Panc1 (cell line): ENCODE results near the gene RSPRY1. TPM values are rescaled to one million over a fixed set of nuclear protein-coding genes. Genes with fewer than 3 reads are reported as not detected.
"Not testable (repeated sequence)": the region's sequence is repeated elsewhere in the genome, so short reads cannot be mapped to it uniquely, and the experiment has no call there.

Experiments
- ATAC-seq: fragments of 200-7000 bp; cut with Tn5 transposase; 2 replicates; pipeline ENCODE4 v1.9.1; 2020; ENCODE audit warnings: mild to moderate bottlenecking, moderate library complexity
- BruUV-seq: library from RNA; stranded (reverse); fragments of 400-500 nt; replicated peaks from 2 replicates; lab custom pipeline; 2021; lab: Mats Ljungman, UMichigan
- CTCF ChIA-PET: fragments of 300-600 bp; sonication (Branson Sonifier 250); formaldehyde crosslinking; loops from one replicate; lab custom pipeline; 2022; ENCODE audit warnings: antibody characterized with exemption; lab: Charles Lee
- POLR2A ChIA-PET: fragments of 300-600 bp; sonication (Branson Sonifier 250); formaldehyde crosslinking; loops from one replicate; lab custom pipeline; 2022; ENCODE audit warnings: antibody characterized with exemption; lab: Charles Lee
- DNase-seq: peaks from one replicate; pipeline ENCODE4 v3.0.0-alpha.2; 2010; ENCODE audit warnings: low read depth, low spot score
- H3K27ac ChIP-seq: 2 replicates; pipeline ENCODE4 v1.5.1; 2011; ENCODE audit warnings: mild to moderate bottlenecking, low read length, inconsistent platforms
- H3K27me3 ChIP-seq: fragments of 200-500 bp; sonication (Bioruptor generic); 2 replicates; pipeline ENCODE4 v1.6.0; 2014; ENCODE audit warnings: low read length, inconsistent platforms; ENCODE audit not compliant: control insufficient read depth, insufficient read depth
- H3K36me3 ChIP-seq: fragments of 200-500 bp; sonication (Bioruptor generic); 2 replicates; pipeline ENCODE4 v1.5.1; 2014; ENCODE audit warnings: inconsistent platforms, mild to moderate bottlenecking, low read length, moderate library complexity; ENCODE audit not compliant: control insufficient read depth, insufficient read depth
- H3K4me1 ChIP-seq: 2 replicates; pipeline ENCODE4 v1.5.1; 2011; ENCODE audit warnings: inconsistent platforms, mild to moderate bottlenecking, low read length, moderate library complexity; ENCODE audit not compliant: control insufficient read depth, insufficient read depth
- H3K4me3 ChIP-seq, 2 experiments: 2 replicates each; pipeline ENCODE4 v1.5.1; 2011 to 2012; ENCODE audit warnings: low read depth in 2 of 2, low read length in 2 of 2, mild to moderate bottlenecking in 2 of 2, inconsistent platforms in 1 of 2, moderate library complexity in 1 of 2
- H3K9me3 ChIP-seq: fragments of 200-500 bp; sonication (Bioruptor generic); 2 replicates; pipeline ENCODE4 v1.5.1; 2014; ENCODE audit warnings: low read depth, mild to moderate bottlenecking, inconsistent platforms, low read length, moderate library complexity; ENCODE audit not compliant: control insufficient read depth, insufficient read depth
- CTCF ChIP-seq: fragments of 450-650 bp; IDR thresholded peaks from 2 replicates; pipeline ENCODE4 v1.5.1; 2017; ENCODE audit warnings: mild to moderate bottlenecking
- POLR2AphosphoS5 ChIP-seq: IDR thresholded peaks from 2 replicates; pipeline ENCODE4 v1.6.1; 2012; ENCODE audit warnings: mild to moderate bottlenecking, low read depth, low read length, moderate library complexity
- REST ChIP-seq, 2 experiments: IDR thresholded peaks; 2 replicates each; pipeline ENCODE4 v1.6.1; 2011 to 2012; ENCODE audit warnings: low read depth in 2 of 2, control low read depth in 1 of 2, low read length in 1 of 2, mild to moderate bottlenecking in 1 of 2, moderate library complexity in 1 of 2; ENCODE audit not compliant: insufficient read depth in 1 of 2
- SIN3A ChIP-seq: IDR thresholded peaks from 2 replicates; pipeline ENCODE4 v1.6.1; 2012; ENCODE audit warnings: low read depth, mild to moderate bottlenecking, low read length, moderate library complexity, borderline replicate concordance; ENCODE audit not compliant: insufficient read depth
- TCF7L2 ChIP-seq: IDR thresholded peaks from 2 replicates; pipeline ENCODE4 v1.6.1; 2011; ENCODE audit warnings: mild to moderate bottlenecking, low read depth, low read length, inconsistent platforms
- in situ Hi-C: cut with HindIII; loops from 2 replicates; pipeline ENCODE4 v1.10.0; 2016; ENCODE audit warnings: low sequenced_read_pairs, low pct_unique_long_range_greater_than_20kb
- intact Hi-C: fragments of 100-400 bp; cut with micrococcal nuclease; formaldehyde crosslinking; loops from one replicate; pipeline ENCODE4 v1.10.0; 2022; ENCODE audit not compliant: unreplicated experiment
- total RNA-seq: library from RNA; stranded (reverse); gene quantifications from one replicate; pipeline ENCODE4 v1.2.1, GENCODE V29; 2021; ENCODE audit not compliant: unreplicated experiment

Gene RSPRY1
- total RNA-seq, 1 experiment from 2014 or later = 29.4 TPM

- intact Hi-C loops = no loop called here
- DNase-seq (no peak), ATAC-seq (peak; percentile 78)
- no peak overlapping the region for H3K27ac ChIP-seq
- CTCF ChIA-PET = no interaction called here
- H3K9me3 ChIP-seq = no peaks in the 10 kb centered on the region
- no peak for TF ChIP-seq SIN3A
- no peak for TF ChIP-seq REST (IDR thresholded peaks at IDR 0.05; ENCODE audit: insufficient read depth in 1 of 2, low read depth in 2 of 2, low read length in 1 of 2)
- TF ChIP-seq CTCF = no peak
- TF ChIP-seq POLR2AphosphoS5 = no peak
- TF ChIP-seq TCF7L2 = no peak
- POLR2A ChIA-PET = no interaction called here
- no peaks in the 10 kb centered on the region for H3K27me3 ChIP-seq
- in situ Hi-C loops = no loop called here
- H3K36me3 ChIP-seq = no peaks in the 10 kb centered on the region
- H3K4me3 ChIP-seq = no peak overlapping the region
- peaks cover 6% of the 10 kb centered on the region for H3K4me1 ChIP-seq
- no TSS peak for BruUV-seq
These were observed 79.9 kb downstream of the RSPRY1 start for GRCh38 chr16:57265850-57266530.

- TF ChIP-seq REST (IDR thresholded peaks at IDR 0.05; ENCODE audit: insufficient read depth in 1 of 2, low read depth in 2 of 2, low read length in 1 of 2) = no peak
- no peak for TF ChIP-seq CTCF
- TF ChIP-seq POLR2AphosphoS5 = no peak
- TF ChIP-seq SIN3A = no peak
- TF ChIP-seq TCF7L2 = no peak
- H3K4me3 ChIP-seq = no peak overlapping the region
- no peaks in the 10 kb centered on the region for H3K9me3 ChIP-seq
- POLR2A ChIA-PET = no interaction called here
- DNase-seq = no peak
- H3K4me1 ChIP-seq = peaks cover 6% of the 10 kb centered on the region
- H3K36me3 ChIP-seq = no peaks in the 10 kb centered on the region
- intact Hi-C loops = no loop called here
- ATAC-seq = no peak
- H3K27me3 ChIP-seq = no peaks in the 10 kb centered on the region
- CTCF ChIA-PET = no interaction called here
- in situ Hi-C loops = no loop called here
- no TSS peak for BruUV-seq
- H3K27ac ChIP-seq = no peak overlapping the region
These were observed 80.6 kb downstream of the RSPRY1 start for GRCh38 chr16:57266531-57267260.

GRCh38 chr16:57267343-57267742, 81.2 kb downstream of the RSPRY1 start:
- H3K9me3 ChIP-seq, in situ Hi-C loops, H3K4me3 ChIP-seq, H3K4me1 ChIP-seq, H3K27me3 ChIP-seq, ATAC-seq, H3K27ac ChIP-seq, BruUV-seq, POLR2A ChIA-PET, DNase-seq, H3K36me3 ChIP-seq, intact Hi-C loops: not testable (repeated sequence)
- CTCF ChIA-PET = interaction anchor here (0.7 kb wide), 1 partner anchor 134 kb away, joined by 5 read pairs; no protein-coding TSS in a partner anchor
